ENCODE results near the gene SLX9.

The SLX9 gene

DNA sequence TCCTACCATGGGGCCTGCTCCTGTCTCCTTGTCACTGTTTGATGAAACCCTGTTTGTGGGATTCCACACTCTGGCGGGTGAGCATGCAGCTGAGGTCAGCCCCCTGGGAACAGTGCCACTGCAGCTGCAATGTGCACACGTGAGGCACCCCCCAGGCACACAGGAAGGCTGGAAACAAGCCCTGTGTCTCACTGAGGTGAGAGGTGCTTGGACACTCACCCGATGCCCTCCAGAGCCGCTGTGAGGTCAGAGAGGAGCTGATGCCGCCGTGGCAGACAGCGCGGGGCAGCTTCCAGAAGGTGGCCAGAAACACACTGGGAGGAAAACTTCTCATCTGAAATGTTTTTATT, 49.7 kb downstream of the SLX9 start:
- Histone ChIP-seq H3K9me3 (ENCODE audit: control insufficient read depth in 1 of 2, low read length in 2 of 2) (no peaks in the 10 kb centered on the region), H3K4me1 (ENCODE audit: control insufficient read depth in 1 of 2, insufficient read depth in 2 of 2, low read length in 2 of 2) (peaks cover 0 to 51% of the 10 kb centered on the region in 2 donors), H3K4me3 (ENCODE audit: low read depth in 1 of 2, low read length in 2 of 2) (no peak overlapping the region), H3K27ac (ENCODE audit: low read length) (no peak overlapping the region), H3K27me3 (ENCODE audit: low read depth, low read length) (no peaks in the 10 kb centered on the region), H3K36me3 (ENCODE audit: control insufficient read depth in 1 of 2, insufficient read depth in 2 of 2, low read length in 2 of 2) (no peaks in the 10 kb centered on the region)

DNA sequence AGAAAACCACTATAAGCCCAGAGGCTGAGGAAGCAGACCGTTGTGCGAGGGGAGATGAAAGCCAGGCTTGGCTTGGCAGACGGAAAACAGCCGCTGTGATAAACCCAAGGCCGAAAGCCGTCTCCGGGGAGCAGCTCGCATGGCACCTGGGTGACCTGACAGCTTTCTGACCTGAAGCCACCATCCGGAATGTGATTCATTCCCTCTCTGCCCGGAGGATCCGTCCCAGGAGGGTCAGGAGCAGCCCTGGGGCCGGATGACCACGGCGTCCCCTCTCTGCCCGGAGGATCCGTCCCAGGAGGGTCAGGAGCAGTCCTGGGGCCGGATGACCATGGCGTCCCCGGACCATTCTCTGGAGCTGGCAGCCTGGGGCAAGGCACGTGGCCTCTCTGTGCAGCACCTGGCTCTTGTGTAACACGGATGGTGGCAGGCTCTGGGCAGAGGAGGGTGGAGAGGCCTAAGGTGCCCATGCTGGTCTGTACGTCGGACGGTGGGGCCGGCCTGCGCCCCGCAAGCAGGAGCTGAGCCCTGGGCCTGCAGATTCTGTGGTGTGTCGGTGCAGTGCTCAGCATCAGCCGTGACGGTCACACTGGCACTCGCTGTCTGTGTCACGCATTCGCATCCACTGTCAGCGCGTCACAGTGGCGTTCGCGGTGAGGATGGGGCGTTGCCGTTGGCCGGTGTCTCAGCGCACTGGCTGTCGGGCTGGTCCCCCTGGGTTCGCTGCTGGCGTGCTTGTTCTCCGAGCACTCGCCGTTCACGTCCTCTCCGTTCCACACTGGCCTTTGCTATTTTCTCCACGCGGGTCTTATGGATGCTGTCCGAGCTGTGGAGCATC, 50.3 kb downstream of the SLX9 start:
- no peaks in the 10 kb centered on the region for H3K36me3 ChIP-seq (ENCODE audit: control insufficient read depth in 1 of 2, insufficient read depth in 2 of 2, low read length in 2 of 2)
- no peaks in the 10 kb centered on the region for H3K27me3 ChIP-seq (ENCODE audit: low read depth, low read length)
- H3K4me1 ChIP-seq (ENCODE audit: control insufficient read depth in 1 of 2, insufficient read depth in 2 of 2, low read length in 2 of 2), result peaks cover 0 to 57% of the 10 kb centered on the region in 2 donors
- no peak overlapping the region for H3K27ac ChIP-seq (ENCODE audit: low read length)
- no peak overlapping the region for H3K4me3 ChIP-seq (ENCODE audit: low read depth in 1 of 2, low read length in 2 of 2)
- H3K9me3 ChIP-seq (ENCODE audit: control insufficient read depth in 1 of 2, low read length in 2 of 2), result no peaks in the 10 kb centered on the region

DNA sequence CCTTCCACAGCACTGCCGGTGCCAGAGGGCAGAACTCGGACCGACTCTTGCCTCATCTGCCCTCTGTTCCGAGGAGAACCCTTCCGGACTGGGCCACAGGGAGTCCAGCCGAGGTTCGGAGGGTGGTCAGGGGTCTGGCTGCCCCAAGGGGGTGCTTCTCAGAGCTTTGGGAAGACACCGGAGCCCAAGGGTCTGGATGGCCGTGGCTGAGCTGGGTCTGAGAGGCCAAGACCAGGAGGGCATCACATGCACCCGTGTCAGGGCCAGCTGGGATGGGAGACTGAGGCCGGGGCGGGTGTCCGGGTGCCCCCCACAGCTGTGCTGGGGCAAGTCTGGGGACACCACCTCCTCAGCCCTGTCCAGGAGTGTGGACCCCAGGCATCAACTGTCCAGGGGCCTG, 51.1 kb downstream of the SLX9 start:
- H3K4me3 ChIP-seq (ENCODE audit: low read depth in 1 of 2, low read length in 2 of 2), result no peak overlapping the region
- no peaks in the 10 kb centered on the region for H3K27me3 ChIP-seq (ENCODE audit: low read depth, low read length)
- H3K4me1 ChIP-seq (ENCODE audit: control insufficient read depth in 1 of 2, insufficient read depth in 2 of 2, low read length in 2 of 2), result peaks cover 0 to 60% of the 10 kb centered on the region in 2 donors
- H3K9me3 ChIP-seq (ENCODE audit: control insufficient read depth in 1 of 2, low read length in 2 of 2), result no peaks in the 10 kb centered on the region
- H3K36me3 ChIP-seq (ENCODE audit: control insufficient read depth in 1 of 2, insufficient read depth in 2 of 2, low read length in 2 of 2), result no peaks in the 10 kb centered on the region
- H3K27ac ChIP-seq (ENCODE audit: low read length), result no peak overlapping the region

DNA sequence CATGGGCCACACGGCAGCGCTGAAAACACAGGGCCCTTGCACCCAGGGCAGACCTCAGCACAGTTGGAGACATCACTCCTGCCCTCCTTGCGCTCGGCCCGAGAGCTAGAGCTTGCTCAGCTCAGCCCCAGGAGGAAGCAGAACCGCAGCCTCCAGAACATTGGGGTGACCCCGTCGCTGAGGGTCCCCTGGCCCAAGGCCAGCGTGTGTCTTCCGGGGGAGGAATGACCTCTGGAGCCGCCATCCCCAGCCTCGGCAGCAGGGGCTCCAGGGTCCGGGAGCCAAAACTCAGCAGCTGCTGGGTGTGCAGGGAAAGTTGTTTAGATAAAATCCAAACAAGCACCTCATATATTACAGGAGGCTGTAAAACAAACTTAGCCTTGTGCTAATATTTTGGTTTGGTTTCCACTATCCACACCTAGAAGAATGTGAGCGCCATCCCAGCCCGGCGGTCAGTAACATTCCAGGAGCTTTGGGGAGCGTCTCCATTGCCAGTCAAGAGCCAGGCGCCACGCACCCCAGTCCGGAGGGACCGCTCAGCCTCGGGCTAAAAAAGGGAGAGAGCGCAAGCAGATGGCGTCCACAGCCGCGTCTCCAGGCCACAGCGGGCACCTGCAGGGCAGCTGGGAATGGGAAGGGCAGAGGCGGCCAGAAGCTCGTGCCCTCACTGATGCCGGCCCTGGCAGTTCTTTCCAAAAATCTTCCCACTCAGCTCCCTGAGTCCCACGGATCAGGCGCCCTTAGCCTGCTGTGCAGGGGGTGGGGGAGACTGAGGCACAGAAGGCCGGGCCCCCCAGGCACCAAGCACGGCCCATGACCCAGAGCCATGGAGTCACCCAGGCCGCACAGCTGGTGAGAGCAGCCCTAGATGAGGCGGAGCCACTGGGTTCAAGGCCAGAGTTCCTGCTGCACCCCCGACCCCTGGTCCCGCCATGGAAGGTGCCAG, 52.0 kb downstream of the SLX9 start:
- Histone ChIP-seq H3K36me3 (ENCODE audit: control insufficient read depth in 1 of 2, insufficient read depth in 2 of 2, low read length in 2 of 2) (no peaks in the 10 kb centered on the region), H3K4me3 (ENCODE audit: low read depth in 1 of 2, low read length in 2 of 2) (peak overlapping the region in 1 of 2 donors; percentile 22), H3K27ac (ENCODE audit: low read length) (no peak overlapping the region), H3K4me1 (ENCODE audit: control insufficient read depth in 1 of 2, insufficient read depth in 2 of 2, low read length in 2 of 2) (peaks cover 0 to 60% of the 10 kb centered on the region in 2 donors), H3K27me3 (ENCODE audit: low read depth, low read length) (no peaks in the 10 kb centered on the region), H3K9me3 (ENCODE audit: control insufficient read depth in 1 of 2, low read length in 2 of 2) (no peaks in the 10 kb centered on the region)

DNA sequence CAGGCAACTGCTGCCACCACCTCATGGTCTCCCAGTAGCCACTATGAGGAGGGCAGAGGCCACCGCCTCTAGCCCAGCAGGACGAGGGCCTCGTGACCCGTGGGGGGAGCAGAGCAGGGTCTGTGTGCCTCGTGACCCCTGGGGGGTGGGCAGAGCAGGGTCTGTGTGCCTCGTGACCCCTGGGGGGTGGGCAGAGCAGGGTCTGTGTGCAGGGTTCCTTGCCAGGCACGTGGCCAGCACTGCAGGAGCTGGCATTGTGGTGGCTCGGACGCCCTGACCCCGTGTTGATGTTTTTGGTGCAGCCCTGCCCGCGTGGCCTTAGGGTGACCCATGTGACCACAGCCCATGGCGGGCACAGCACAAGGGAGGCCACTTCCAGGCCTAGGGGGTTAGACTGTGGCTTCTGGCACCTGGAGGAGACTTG, 52.8 kb downstream of the SLX9 start:
- H3K4me3 ChIP-seq (ENCODE audit: low read depth in 1 of 2, low read length in 2 of 2), result no peak overlapping the region
- no peaks in the 10 kb centered on the region for H3K27me3 ChIP-seq (ENCODE audit: low read depth, low read length)
- no peaks in the 10 kb centered on the region for H3K9me3 ChIP-seq (ENCODE audit: control insufficient read depth in 1 of 2, low read length in 2 of 2)
- no peak overlapping the region for H3K27ac ChIP-seq (ENCODE audit: low read length)
- H3K36me3 ChIP-seq (ENCODE audit: control insufficient read depth in 1 of 2, insufficient read depth in 2 of 2, low read length in 2 of 2), result no peaks in the 10 kb centered on the region
- peaks cover 0 to 60% of the 10 kb centered on the region in 2 donors for H3K4me1 ChIP-seq (ENCODE audit: control insufficient read depth in 1 of 2, insufficient read depth in 2 of 2, low read length in 2 of 2)

DNA sequence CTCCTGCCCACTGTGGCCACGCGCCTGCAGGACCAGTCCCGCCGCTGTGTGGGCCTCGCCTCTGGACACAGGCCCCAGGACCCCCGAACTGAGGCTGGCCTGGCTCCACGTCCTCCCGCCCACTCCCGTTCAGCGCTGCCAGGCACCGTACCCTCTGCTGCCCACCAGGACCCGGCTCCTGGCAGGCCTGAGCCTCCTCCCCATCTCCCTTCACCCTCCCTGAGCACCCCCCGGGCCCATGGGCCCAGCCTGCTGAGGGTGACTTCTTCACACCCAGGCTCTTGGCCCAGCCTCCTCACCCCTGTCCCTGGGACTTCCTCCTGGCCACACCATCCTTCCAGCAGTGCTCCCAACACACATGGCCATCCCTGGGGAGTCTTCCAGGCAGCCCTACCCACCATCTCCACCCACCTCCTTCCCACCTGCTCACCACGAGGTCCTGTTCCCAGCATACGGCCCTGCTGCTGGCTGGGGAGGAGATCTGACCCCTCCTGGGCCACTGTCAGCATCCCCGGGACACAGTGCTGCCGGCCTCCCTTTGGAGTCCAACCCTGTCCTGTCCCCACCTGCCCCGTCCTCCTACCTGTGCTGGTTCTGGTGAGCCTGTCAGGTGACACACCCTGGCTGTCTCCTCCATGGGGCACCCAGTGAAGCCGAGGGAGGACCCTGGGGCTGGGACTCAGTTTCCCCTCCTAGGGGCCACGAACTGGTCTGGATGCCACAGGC, 53.7 kb downstream of the SLX9 start:
- Histone ChIP-seq H3K9me3 (ENCODE audit: control insufficient read depth in 1 of 2, low read length in 2 of 2) (no peaks in the 10 kb centered on the region), H3K36me3 (ENCODE audit: control insufficient read depth in 1 of 2, insufficient read depth in 2 of 2, low read length in 2 of 2) (no peaks in the 10 kb centered on the region), H3K27ac (ENCODE audit: low read length) (no peak overlapping the region), H3K4me3 (ENCODE audit: low read depth in 1 of 2, low read length in 2 of 2) (no peak overlapping the region), H3K4me1 (ENCODE audit: control insufficient read depth in 1 of 2, insufficient read depth in 2 of 2, low read length in 2 of 2) (peaks cover 0 to 60% of the 10 kb centered on the region in 2 donors), H3K27me3 (ENCODE audit: low read depth, low read length) (no peaks in the 10 kb centered on the region)

DNA sequence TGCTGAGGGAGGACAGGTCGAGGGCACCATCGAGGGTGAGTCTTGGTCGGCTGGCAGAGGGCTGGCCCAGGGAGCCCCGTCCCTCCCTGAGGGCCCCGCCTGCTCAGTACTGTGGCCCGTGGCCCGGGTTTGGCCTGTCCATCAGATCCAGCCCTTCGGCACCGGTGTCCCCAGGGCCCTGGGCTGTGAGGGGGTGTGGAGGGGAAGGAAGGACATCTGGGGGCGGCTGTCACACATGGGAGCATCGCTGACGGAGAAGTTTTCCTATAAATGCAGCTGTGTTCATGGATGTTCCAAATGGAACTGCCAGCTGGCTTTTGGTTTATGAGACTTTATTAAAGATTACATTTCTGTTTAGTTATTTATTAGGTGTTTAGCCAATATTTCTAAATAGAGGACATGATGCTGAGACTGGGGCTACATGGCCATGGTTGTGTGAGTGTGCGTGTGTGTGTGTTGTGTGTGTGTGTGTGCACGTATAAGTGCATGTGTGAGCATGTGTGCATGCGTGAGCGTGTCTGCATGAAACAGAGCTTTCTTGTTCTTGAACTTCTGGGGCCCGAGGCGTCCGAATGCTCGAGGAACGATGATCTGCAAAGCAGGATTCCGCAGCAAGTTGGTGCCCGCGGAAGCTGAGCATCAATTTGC, 54.3 kb downstream of the SLX9 start:
- no peaks in the 10 kb centered on the region for H3K36me3 ChIP-seq (ENCODE audit: control insufficient read depth in 1 of 2, insufficient read depth in 2 of 2, low read length in 2 of 2)
- no peak overlapping the region for H3K27ac ChIP-seq (ENCODE audit: low read length)
- no peaks in the 10 kb centered on the region for H3K27me3 ChIP-seq (ENCODE audit: low read depth, low read length)
- peaks cover 0 to 55% of the 10 kb centered on the region in 2 donors for H3K4me1 ChIP-seq (ENCODE audit: control insufficient read depth in 1 of 2, insufficient read depth in 2 of 2, low read length in 2 of 2)
- no peaks in the 10 kb centered on the region for H3K9me3 ChIP-seq (ENCODE audit: control insufficient read depth in 1 of 2, low read length in 2 of 2)
- H3K4me3 ChIP-seq (ENCODE audit: low read depth in 1 of 2, low read length in 2 of 2), result no peak overlapping the region

DNA sequence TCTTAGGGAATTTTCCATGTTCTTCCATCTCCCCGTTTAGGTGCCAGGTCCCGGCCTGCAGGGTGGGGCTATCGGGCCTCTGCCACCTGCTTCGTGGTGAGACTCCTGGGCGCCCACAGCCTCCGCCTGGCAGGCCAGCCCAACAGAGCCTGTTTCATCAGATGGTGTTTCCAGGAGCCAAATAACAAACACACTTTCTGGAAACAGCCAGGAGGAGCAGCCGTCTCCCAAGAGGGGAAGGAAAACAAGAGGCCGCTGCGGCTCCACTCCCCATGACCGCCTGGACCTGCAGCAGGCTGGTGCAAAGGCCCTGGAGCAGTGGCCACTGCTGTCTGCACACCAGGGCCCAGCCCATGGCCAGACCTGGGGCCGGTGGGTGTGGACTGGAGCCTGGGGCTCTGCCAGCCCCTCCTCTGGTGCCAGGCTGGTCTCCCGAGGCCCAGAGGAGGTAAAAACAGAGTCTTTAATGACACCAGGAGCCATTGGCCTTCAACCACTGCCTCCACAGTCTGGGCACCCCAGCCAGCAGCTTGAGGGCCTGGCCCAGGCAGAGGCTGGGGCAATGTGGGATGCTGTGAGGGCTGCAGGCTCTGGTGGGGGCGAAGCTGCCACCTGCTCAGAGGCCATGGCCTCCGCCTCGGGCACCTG, 55.0 kb downstream of the SLX9 start:
- peaks cover 0 to 48% of the 10 kb centered on the region in 2 donors for H3K4me1 ChIP-seq (ENCODE audit: control insufficient read depth in 1 of 2, insufficient read depth in 2 of 2, low read length in 2 of 2)
- no peaks in the 10 kb centered on the region for H3K9me3 ChIP-seq (ENCODE audit: control insufficient read depth in 1 of 2, low read length in 2 of 2)
- H3K36me3 ChIP-seq (ENCODE audit: control insufficient read depth in 1 of 2, insufficient read depth in 2 of 2, low read length in 2 of 2), result no peaks in the 10 kb centered on the region
- no peak overlapping the region for H3K4me3 ChIP-seq (ENCODE audit: low read depth in 1 of 2, low read length in 2 of 2)
- no peaks in the 10 kb centered on the region for H3K27me3 ChIP-seq (ENCODE audit: low read depth, low read length)
- H3K27ac ChIP-seq (ENCODE audit: low read length), result no peak overlapping the region

DNA sequence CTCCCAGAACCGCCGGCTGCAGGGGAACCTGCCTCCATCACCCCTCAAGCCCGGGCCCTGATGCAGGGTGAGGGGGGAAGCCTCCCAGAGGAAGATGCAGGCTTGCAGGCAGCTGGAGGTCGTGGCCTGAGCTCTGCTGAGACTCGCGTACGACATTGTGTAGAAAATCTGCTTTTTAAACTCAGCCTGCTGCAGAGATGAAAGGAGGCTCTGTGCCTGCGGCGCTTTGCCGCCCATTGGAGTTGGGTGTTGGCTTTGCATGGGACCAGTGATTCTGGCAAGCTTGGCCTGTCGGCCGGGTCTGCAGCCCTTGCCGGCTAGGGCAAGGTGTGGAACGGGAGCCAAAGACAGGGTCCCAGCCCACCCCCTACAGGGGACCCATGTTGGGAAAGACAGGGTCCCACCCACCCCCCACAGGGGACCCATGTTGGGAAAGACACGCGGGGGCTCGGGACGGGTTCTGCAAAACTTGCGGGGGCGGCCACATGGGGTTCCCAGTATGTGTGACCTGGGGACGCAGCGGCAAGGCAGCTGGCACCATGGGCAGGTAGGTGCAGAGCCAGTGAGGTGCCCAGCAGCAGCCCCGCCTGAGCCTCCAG, 55.6 kb downstream of the SLX9 start:
- H3K36me3 ChIP-seq (ENCODE audit: control insufficient read depth in 1 of 2, insufficient read depth in 2 of 2, low read length in 2 of 2), result no peaks in the 10 kb centered on the region
- no peak overlapping the region for H3K4me3 ChIP-seq (ENCODE audit: low read depth in 1 of 2, low read length in 2 of 2)

DNA sequence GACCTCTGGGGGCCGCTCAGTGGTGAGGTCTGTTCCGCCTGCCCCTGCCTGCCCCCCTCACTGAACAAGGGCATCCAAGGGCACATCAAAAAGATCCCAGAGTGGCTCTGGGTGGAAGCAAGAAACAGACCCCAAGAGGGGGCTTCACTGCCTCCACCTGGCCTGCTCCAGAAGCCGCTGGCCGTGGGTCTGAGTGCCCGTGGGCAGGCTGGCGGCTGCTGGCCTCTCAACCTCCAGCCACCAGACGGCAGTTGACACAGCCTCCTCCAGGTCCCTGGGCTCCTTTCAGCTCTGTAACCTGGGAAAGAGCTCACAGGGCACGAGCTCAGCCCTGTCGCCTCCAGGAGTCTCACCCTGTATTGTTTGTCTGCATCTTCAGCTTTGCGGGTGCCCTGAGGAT, 56.3 kb downstream of the SLX9 start:
- Histone ChIP-seq H3K27ac (ENCODE audit: low read length) (no peak overlapping the region), H3K4me1 (ENCODE audit: control insufficient read depth in 1 of 2, insufficient read depth in 2 of 2, low read length in 2 of 2) (peaks cover 0 to 47% of the 10 kb centered on the region in 2 donors)

More for the DNA sequence above, 55.6 kb downstream of the SLX9 start:
- H3K4me1 ChIP-seq (ENCODE audit: control insufficient read depth in 1 of 2, insufficient read depth in 2 of 2, low read length in 2 of 2), result peaks cover 0 to 46% of the 10 kb centered on the region in 2 donors
- no peaks in the 10 kb centered on the region for H3K9me3 ChIP-seq (ENCODE audit: control insufficient read depth in 1 of 2, low read length in 2 of 2)
- no peak overlapping the region for H3K27ac ChIP-seq (ENCODE audit: low read length)
- no peaks in the 10 kb centered on the region for H3K27me3 ChIP-seq (ENCODE audit: low read depth, low read length)

More for the DNA sequence above, 56.3 kb downstream of the SLX9 start:
- H3K4me3 ChIP-seq (ENCODE audit: low read depth in 1 of 2, low read length in 2 of 2), result no peak overlapping the region
- H3K9me3 ChIP-seq (ENCODE audit: control insufficient read depth in 1 of 2, low read length in 2 of 2), result no peaks in the 10 kb centered on the region
- H3K27me3 ChIP-seq (ENCODE audit: low read depth, low read length), result no peaks in the 10 kb centered on the region
- no peaks in the 10 kb centered on the region for H3K36me3 ChIP-seq (ENCODE audit: control insufficient read depth in 1 of 2, insufficient read depth in 2 of 2, low read length in 2 of 2)

Measured in muscle layer of duodenum (tissue), 2 donors.